HG02571 (cell line): ENCODE measurements around the gene APBA3.

Experiments used
- ATAC-seq: cut with Tn5 transposase; IDR thresholded peaks from one replicate; pipeline ENCODE4 v1.9.1; 2021; ENCODE audit warnings: mild to moderate bottlenecking, moderate library complexity; ENCODE audit not compliant: unreplicated experiment

The APBA3 gene

DNA sequence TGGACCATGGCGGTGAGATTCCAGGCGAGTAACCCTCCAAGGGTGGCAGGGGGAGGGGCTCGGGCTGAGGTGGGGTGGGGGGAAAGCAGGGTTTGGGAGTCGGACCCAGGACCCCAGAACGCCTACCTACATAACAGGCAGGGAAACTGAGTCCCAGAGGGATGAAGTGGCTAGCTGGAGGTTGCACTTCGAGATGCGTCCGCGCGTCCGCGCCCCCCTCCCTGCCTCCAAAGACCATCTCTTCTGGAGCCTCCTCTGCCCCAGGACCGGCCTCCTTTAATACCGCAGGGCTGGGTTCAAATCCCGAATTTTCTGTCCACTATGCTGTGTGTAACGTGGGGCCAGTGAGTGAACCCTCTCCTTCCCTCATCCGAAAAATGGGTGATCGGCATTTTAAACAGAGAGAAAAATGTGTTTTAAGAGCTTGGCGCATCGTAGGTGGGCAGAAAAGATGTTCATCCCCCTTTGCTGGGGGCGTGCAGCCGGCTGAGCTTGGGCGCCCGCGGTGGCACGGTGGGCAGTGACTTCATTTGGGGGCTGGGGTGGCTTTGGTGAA, 39.5 kb downstream of the APBA3 start:
- ATAC-seq = no peak

DNA sequence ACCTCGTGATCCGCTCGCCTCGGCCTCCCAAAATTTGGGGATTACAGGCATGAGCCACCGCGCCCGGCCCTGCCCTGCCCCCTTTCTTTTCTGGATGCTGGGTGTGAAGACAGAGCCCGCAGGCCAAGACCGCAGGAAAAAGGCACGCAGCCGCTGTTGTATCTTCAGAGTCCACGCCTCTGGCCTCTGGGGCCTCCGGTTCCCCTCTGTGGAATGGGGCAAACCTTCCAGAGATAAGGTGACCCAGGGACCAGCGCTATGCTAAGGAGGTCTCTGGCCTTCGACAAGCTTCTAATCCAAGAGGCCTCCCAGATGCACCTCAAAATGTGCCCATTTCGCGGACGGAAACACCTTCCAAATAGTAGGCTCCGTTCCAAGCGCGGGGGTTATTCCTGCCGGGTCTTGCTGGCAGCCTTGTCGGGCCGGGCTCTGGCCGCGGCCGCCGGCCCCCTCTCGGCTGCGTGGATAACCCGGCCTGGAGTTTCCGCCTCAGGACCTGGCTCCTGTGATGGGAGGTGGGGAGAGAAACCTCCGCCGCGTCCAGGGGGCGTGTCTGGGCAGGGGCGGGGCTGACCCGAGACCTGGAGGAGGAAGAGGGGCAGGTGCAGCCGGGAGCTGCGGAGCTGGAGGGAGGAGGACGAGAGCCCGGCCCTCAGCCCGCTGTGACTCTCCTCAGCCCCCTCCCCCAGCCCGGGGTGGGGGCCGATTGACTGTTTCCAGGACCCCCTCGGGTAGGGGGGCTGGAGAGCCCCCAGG, 40.2 kb downstream of the APBA3 start:
- no peak for ATAC-seq

DNA sequence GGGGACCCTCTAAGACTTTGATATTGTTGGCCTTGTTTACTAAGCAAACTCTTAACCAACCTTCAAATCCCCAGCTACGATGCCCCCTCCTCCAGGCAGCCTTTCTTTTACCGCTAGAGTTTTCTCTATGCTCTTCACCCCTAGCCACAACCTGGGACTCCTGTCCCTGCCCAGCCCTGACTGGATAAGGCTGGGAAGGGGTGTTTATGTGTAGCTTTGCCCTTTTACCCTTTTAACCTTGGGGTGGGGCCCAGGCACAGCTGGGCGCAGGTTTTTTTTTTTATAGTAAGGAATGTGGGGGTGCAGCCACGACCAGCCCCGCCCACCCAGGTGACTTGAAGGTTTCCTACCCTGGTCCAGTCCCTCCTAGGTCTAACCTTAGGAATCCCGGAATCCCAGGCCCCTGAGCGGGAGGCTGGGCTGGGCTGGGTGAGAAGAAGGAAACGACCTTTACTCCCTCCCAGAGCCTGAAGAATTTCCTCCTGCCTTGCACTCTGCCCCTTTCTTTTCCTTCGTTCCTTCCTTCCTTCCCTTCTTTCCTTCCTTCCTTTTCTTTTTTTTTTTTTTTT, 41.1 kb downstream of the APBA3 start:
- no peak for ATAC-seq

DNA sequence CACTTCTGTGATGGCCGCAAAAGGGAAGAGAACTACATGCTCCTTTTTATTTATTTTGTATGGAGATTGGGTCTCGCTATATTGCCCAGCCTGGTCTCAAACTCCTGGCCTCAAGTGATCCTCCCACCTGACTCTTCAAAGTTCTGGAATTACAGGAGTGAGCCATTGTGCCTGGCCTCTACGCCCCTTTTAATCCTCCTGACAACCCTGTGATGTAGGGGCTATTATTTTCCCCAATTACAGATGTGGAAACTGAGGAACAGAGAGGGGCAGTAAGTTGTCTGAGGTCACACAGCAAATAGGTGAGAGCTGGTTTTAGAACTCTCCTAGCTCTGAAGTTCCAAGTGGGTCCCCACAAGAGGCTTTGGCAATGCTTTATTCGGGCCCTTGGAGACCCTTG, 41.6 kb downstream of the APBA3 start:
- no peak for ATAC-seq

DNA sequence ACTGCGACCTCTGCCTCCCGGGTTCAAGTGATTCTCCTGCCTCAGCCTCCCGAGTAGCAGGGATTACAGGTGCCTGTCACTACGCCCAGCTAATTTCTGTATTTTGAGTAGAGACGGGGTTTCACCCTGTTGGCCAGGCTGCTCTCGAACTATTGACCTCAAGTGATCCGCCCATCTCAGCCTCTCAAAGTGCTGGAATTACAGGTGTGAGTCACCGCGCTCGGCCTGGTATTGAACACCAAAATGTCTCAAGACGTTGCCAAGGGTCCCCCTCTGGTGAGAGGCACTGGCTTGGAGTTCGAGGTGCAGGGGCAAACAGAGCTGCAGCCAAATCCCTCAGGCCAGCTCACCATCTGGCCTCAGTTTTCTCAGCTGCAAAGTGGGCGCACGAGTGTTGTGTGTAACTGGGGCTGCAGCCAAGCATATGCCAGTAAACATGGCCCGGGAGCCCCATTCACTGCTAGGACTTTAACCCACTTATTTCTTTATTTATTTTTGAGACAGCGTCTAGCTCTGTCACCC, 45.3 kb downstream of the APBA3 start:
- ATAC-seq = no peak

DNA sequence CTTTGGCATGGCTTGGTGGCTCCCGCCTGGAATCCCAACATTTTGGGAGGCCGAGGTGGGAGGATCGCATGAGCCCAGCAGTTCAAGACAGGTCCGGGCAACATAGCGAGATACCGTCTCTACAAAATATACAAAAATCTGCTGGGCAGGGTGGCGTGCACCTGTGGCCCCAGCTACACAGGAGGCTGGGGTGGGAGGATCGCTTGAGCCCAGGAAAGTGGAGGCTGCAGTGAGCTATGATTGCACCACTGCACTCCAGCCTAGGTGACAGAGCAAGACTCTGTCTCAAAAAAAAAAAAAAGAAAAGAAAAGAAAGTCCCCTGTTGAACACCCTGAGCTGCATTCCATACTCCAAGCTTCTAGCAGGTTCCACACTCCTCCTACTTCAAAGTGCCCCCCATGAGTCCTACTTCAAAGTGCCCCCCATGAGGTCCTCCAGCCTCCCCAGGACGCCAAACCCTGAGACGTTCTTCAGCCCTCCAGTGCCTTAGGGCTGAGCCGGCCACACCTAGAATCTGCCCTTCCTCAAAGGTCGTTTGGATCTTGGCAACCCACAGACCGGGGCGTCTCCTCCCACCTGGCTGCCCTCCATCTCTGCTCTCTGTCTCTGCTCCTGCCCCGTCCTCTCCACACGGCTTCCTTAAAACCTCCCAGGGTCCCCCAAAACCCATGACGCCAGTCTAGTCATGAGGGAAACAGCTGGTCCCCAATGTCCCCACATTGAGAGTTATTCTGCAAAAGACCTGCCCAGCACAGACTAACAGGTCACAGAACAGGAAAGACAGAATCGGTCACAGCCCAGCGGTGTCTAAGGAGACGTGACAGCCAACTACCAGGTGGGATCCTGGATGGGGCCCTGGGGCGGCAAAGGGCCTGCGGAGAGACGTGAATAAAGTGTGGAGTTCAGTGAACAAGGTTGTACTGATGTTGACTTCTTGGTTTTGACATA, 48.6 kb downstream of the APBA3 start:
- no peak for ATAC-seq

DNA sequence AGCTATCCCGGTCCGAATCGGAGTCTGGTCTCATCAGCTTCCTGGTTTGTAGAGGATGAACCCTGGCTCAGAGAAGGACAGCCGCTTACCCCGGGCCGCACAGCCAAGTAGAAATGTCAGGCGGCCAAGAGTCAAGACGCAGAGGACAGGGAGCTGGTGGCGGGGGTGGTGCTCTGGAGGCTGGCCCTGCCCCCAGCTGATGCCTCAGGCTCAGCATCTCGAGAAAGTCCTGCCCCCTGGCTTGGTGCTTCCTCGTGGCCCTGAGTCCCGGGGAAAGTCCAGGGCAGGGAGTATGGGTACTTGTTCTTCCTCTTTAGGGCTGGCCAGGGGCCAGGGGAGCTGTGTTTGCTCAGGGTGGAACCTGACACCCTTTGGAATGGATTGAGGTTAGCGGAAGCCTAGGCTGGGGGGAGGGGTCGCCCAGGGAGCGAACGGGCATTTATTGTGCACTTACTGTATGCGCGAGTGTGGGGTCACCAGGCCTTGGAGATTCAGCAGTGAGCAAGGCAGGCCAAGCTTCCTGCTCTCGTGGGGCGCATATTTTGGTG, 51.2 kb downstream of the APBA3 start:
- no peak for ATAC-seq

DNA sequence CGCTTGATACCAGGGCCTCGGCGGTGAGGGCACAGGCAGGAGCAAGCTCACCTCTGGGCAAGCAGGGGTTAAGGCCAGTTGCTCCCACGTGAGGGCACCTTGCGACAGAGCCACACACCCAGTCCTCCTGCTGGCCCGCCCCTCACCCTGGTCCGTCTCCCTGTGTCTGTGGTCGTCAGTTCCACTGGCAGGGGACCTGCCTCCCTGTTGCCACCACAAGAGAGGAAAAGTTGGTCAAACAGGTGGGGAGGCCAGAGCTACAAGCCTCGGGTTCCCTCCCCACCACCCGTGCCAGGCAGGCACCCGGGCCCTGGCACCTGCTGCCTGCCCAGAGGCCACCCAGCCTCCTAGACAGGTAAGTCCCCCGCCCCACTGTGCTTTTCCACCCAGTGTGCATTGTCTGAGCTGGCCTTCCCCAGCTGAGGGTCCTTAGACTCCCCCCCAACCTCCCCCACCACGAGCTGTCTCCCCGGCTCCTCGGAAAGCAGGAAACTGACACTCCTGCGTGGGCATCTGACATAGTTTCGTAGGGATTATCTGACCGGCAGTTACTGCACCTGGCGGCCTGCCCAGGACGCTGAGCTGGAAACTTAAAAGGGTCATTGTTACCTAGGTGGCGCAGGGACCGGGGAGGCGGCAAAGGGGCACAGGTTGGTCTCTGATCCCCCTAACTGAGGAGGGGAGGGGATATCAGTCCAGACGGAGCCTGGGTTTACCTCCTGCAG, 53.1 kb downstream of the APBA3 start, which contains the start of gene TJP3:
Gene TJP3 (plus strand): TSS at position 178 of the 725 bp plus-strand sequence. CDS start 20,049 bp downstream, outside the sequence.
- no peak for ATAC-seq

DNA sequence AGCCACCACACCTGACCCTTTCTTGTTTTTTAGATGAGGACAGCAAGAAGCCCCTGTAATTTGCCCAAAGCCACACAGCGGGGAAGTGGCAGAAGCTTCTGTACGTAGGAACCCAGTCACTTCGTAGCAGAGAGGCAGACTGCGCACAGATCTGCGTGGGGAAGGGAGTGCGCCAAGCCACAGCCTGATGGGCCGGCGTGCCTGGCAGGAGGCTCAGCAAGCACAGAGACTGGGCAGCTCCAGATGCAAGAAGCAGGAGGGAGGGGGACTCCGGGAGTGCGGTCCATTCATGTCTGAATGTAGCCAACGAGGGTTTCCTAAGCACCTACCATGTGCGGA, 53.7 kb downstream of the APBA3 start:
- ATAC-seq = no peak

DNA sequence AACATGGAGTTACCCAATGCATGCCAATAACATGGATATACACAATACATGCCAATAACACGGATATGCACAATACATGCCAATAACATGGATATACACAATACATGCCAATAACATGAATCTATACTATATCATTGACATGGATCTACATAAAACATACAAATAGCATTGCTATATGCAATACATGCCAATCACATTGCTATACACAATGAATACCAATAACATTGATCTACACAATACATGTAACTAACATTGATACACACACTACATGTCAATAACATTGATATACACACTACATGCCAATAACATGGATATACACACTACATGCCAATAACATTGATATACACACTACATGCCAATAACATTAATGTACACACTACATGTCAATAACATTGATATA, 60.3 kb downstream of the APBA3 start:
- no peak for ATAC-seq
